Hepatocyte (in vitro differentiated cells): ENCODE data around the gene KRT23. TPM values are rescaled to one million over a fixed set of nuclear protein-coding genes. Genes with fewer than 3 reads are reported as not detected.

ENCODE experiments used
- DNase-seq: peaks from one replicate; pipeline ENCODE4 v3.0.0-alpha.2; 2016; ENCODE audit warnings: low spot score
- H2AFZ ChIP-seq: fragments of 200-600 bp; sonication (generic); 2 replicates; pipeline ENCODE4 v1.6.0; 2016; ENCODE audit warnings: antibody characterized with exemption, mild to moderate bottlenecking
- H3K27ac ChIP-seq: fragments of 200-600 bp; sonication (generic); 2 replicates; pipeline ENCODE4 v1.5.1; 2016; ENCODE audit warnings: mild to moderate bottlenecking
- H3K27me3 ChIP-seq: fragments of 200-600 bp; sonication (generic); 2 replicates; pipeline ENCODE4 v1.6.1; 2016
- H3K36me3 ChIP-seq: fragments of 200-600 bp; sonication (generic); replicated peaks from 2 replicates; pipeline ENCODE4 v1.5.1; 2016; ENCODE audit warnings: low read depth; ENCODE audit not compliant: insufficient read depth
- H3K4me1 ChIP-seq: fragments of 200-600 bp; sonication (generic); 2 replicates; pipeline ENCODE4 v1.5.1; 2016; ENCODE audit warnings: mild to moderate bottlenecking, moderate library complexity; ENCODE audit not compliant: insufficient read depth
- H3K4me2 ChIP-seq: fragments of 200-600 bp; sonication (generic); 2 replicates; pipeline ENCODE4 v1.6.0; 2016
- H3K4me3 ChIP-seq: fragments of 200-600 bp; sonication (generic); 2 replicates; pipeline ENCODE4 v1.5.1; 2016; ENCODE audit warnings: mild to moderate bottlenecking
- H3K79me2 ChIP-seq: fragments of 200-600 bp; sonication (generic); 2 replicates; pipeline ENCODE4 v1.6.0; 2017; ENCODE audit warnings: mild to moderate bottlenecking
- H3K9me2 ChIP-seq: fragments of 200-600 bp; sonication (generic); replicated peaks from 2 replicates; pipeline ENCODE4 v1.6.0; 2017; ENCODE audit warnings: mild to moderate bottlenecking; ENCODE audit not compliant: insufficient read depth
- H3K9me3 ChIP-seq: fragments of 200-600 bp; sonication (generic); 2 replicates; pipeline ENCODE4 v1.5.1; 2016; ENCODE audit warnings: low read depth, mild to moderate bottlenecking
- H4K20me1 ChIP-seq: fragments of 200-600 bp; sonication (generic); 2 replicates; pipeline ENCODE4 v1.6.0; 2016; ENCODE audit warnings: mild to moderate bottlenecking; ENCODE audit not compliant: insufficient read depth, poor library complexity, severe bottlenecking
- EZH2 ChIP-seq: fragments of 200-600 bp; sonication (generic); IDR thresholded peaks from 2 replicates; pipeline ENCODE4 v1.6.1; 2016; ENCODE audit warnings: antibody characterized with exemption, mild to moderate bottlenecking, borderline replicate concordance
- EZH2phosphoT487 ChIP-seq: fragments of 200-600 bp; sonication (generic); IDR thresholded peaks from one replicate; pipeline ENCODE4 v1.6.1; 2018; ENCODE audit warnings: antibody characterized with exemption, mild to moderate bottlenecking, low read depth, moderate library complexity; ENCODE audit not compliant: unreplicated experiment, severe bottlenecking
- WGBS: methylation state at CpG from one replicate; pipeline ENCODE4 v1.1.6; 2016; ENCODE audit warnings: low lambda C conversion rate; ENCODE audit errors: missing lambda C conversion rate; 5-methylcytosine and 5-hydroxymethylcytosine counted together
- polyA plus RNA-seq: library from polyadenylated mRNA; unstranded; fragments of >200 nt; fragmentation: Nextera tagmentation; extraction: Ambion mirVana; gene quantifications from 2 replicates; pipeline ENCODE4 v1.2.1, GENCODE V29; 2016
- total RNA-seq: library from RNA; depleted of rRNA; stranded (reverse); fragments of >200 nt; gene quantifications from 2 replicates; pipeline ENCODE4 v1.2.3, GENCODE V29; 2014
- TF ChIP-seq, protein P1 (sequence below): fragments of 200-600 bp; sonication (generic); IDR thresholded peaks from 2 replicates; pipeline ENCODE4 v1.5.1; 2016; ENCODE audit warnings: antibody characterized with exemption, mild to moderate bottlenecking; ENCODE audit not compliant: poor library complexity

Gene KRT23
- total and polyA plus RNA-seq, 2 experiments from 2014 or later, result 2.0 to 6.4 TPM

DNA sequence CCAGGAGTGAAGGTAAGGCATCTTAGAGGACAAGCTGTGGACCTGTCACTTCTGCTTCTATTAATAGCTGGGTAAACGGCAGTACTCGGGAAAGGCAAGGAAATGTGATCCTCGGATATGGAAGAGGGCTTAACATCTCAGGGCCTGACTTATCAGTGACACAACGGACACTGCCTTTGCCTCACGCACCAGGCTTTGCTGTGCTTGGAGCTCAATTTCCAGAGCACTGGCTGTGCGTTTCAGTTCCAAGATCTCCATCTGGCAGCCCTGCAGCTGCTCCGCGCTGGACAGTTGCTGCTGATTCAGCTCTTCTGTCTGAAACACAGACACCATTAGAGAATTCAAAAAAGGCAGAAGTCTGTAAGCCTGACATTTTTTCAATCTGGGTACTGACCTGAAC is 43.1 kb upstream of the KRT23 start:
- Histone ChIP-seq H2AFZ (peak overlapping the region; percentile 8), H3K79me2 (no peaks in the 10 kb centered on the region), H3K36me3 (no peaks in the 10 kb centered on the region), H3K27ac (no peak overlapping the region), H4K20me1 (no peaks in the 10 kb centered on the region), H3K4me3 (no peak overlapping the region), H3K9me2 (no peaks in the 10 kb centered on the region), H3K4me2 (peak overlapping the region; percentile 47), H3K27me3 (no peaks in the 10 kb centered on the region), H3K4me1 (peaks cover 6% of the 10 kb centered on the region), H3K9me3 (no peaks in the 10 kb centered on the region)
- 13% methylated on average over 8 of the region's 8 CpGs for WGBS
- peak; percentile 50 for DNase-seq
- TF ChIP-seq EZH2phosphoT487 (no peak), EZH2 (no peak)
- TF ChIP-seq, protein P1, sequence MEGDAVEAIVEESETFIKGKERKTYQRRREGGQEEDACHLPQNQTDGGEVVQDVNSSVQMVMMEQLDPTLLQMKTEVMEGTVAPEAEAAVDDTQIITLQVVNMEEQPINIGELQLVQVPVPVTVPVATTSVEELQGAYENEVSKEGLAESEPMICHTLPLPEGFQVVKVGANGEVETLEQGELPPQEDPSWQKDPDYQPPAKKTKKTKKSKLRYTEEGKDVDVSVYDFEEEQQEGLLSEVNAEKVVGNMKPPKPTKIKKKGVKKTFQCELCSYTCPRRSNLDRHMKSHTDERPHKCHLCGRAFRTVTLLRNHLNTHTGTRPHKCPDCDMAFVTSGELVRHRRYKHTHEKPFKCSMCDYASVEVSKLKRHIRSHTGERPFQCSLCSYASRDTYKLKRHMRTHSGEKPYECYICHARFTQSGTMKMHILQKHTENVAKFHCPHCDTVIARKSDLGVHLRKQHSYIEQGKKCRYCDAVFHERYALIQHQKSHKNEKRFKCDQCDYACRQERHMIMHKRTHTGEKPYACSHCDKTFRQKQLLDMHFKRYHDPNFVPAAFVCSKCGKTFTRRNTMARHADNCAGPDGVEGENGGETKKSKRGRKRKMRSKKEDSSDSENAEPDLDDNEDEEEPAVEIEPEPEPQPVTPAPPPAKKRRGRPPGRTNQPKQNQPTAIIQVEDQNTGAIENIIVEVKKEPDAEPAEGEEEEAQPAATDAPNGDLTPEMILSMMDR, result no peak

- H3K4me1 ChIP-seq, result peaks cover 6% of the 10 kb centered on the region
- no peaks in the 10 kb centered on the region for H3K9me3 ChIP-seq
- H4K20me1 ChIP-seq, result no peaks in the 10 kb centered on the region
- H3K27ac ChIP-seq, result no peak overlapping the region
- H3K4me2 ChIP-seq, result peak overlapping the region; percentile 47
- H3K27me3 ChIP-seq, result no peaks in the 10 kb centered on the region
- no peak overlapping the region for H3K4me3 ChIP-seq
- TF ChIP-seq EZH2phosphoT487 (no peak), EZH2 (no peak)
- TF ChIP-seq, protein P1, result no peak
- H3K36me3 ChIP-seq, result no peaks in the 10 kb centered on the region
- H3K79me2 ChIP-seq, result no peaks in the 10 kb centered on the region
- H2AFZ ChIP-seq, result no peak overlapping the region
- H3K9me2 ChIP-seq, result no peaks in the 10 kb centered on the region
- no peak for DNase-seq
- 69% methylated on average over 3 of the region's 3 CpGs for WGBS
Measured at GRCh38 chr17:40980117-40980516, 42.7 kb upstream of the KRT23 start.

DNA sequence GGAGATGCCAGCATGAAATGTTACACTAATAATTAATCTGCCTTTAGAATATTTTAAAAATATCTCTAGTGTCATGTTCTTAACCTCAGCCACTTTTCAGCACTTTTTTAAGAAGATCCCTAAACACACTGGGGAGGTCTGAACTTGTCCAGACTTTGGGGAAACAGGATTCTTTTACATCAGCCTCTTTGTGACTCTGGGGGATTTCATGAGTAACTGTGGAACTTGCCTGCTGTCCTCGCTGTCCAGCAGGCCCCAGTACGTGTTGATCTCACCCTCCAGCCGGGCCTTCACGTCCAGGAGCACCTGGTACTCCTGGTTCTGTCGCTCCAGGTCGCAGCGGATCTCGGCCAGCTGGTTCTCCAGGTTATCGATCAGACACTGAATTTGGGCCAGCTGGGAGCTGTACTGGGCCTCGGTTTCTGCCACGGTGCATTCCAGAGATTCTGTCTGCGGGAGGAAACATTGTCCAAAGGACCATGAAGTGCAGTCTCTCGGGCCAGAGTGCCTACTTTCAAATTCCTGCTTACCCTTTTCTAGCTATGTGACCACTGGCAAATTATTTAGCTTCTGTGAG is 41.2 kb upstream of the KRT23 start:
- no peak overlapping the region for H3K27ac ChIP-seq
- WGBS, result 84% methylated on average over 13 of the region's 13 CpGs
- no peak overlapping the region for H3K4me2 ChIP-seq
- H3K4me1 ChIP-seq, result peaks cover 6% of the 10 kb centered on the region
- H4K20me1 ChIP-seq, result no peaks in the 10 kb centered on the region
- DNase-seq, result no peak
- no peak overlapping the region for H2AFZ ChIP-seq
- H3K9me3 ChIP-seq, result no peaks in the 10 kb centered on the region
- no peaks in the 10 kb centered on the region for H3K79me2 ChIP-seq
- no peaks in the 10 kb centered on the region for H3K27me3 ChIP-seq
- H3K36me3 ChIP-seq, result no peaks in the 10 kb centered on the region
- no peak overlapping the region for H3K4me3 ChIP-seq
- no peaks in the 10 kb centered on the region for H3K9me2 ChIP-seq
- TF ChIP-seq, protein P1, result no peak
- TF ChIP-seq EZH2 (no peak), EZH2phosphoT487 (no peak)
